SIG-M5 (cell line): ENCODE measurements around the gene CD33.

ENCODE experiments used
- DNase-seq: peaks from one replicate; lab custom pipeline; 2025; lab: John Stamatoyannopoulos, UW

The CD33 gene

GRCh38 chr19:51210874-51211361 lies 14.0 kb upstream of the CD33 start:
- DNase-seq: peak; percentile 33

GRCh38 chr19:51211833-51212232 lies 13.0 kb upstream of the CD33 start:
- DNase-seq: no peak

GRCh38 chr19:51219307-51219706 lies 5.6 kb upstream of the CD33 start:
- no peak for DNase-seq

- no peak for DNase-seq
Measured at GRCh38 chr19:51219971-51220370, 4.9 kb upstream of the CD33 start.

- DNase-seq: no peak
Measured at GRCh38 chr19:51220996-51221395, 3.9 kb upstream of the CD33 start.

GRCh38 chr19:51224163-51224641 lies 678 bp upstream of the CD33 start:
- DNase-seq: no peak

- no peak for DNase-seq
Measured at GRCh38 chr19:51226067-51226466, 1.2 kb downstream of the CD33 start.

GRCh38 chr19:51227326-51227725 lies 2.4 kb downstream of the CD33 start:
- no peak for DNase-seq

GRCh38 chr19:51227966-51228365 lies 3.1 kb downstream of the CD33 start:
- DNase-seq: no peak

GRCh38 chr19:51240866-51241265 lies 16.0 kb downstream of the CD33 start:
- no peak for DNase-seq

- DNase-seq: no peak
Measured at GRCh38 chr19:51242881-51243630, 18.2 kb downstream of the CD33 start.

GRCh38 chr19:51246164-51246552 lies 21.3 kb downstream of the CD33 start:
- DNase-seq: peak; percentile 60

- no peak for DNase-seq
Measured at GRCh38 chr19:51247972-51248590, 23.2 kb downstream of the CD33 start.

- DNase-seq: no peak
Measured at GRCh38 chr19:51250786-51251467, 26.0 kb downstream of the CD33 start, which contains the start of gene SIGLECL1. Gene SIGLECL1 (plus strand): TSS chr19:51251080. CDS start chr19:51264073, 12,993 bp downstream.

- DNase-seq: no peak
Measured at GRCh38 chr19:51251468-51251820, 26.6 kb downstream of the CD33 start.

GRCh38 chr19:51252306-51253079 lies 27.6 kb downstream of the CD33 start:
- DNase-seq: no peak

- DNase-seq: no peak
Measured at GRCh38 chr19:51253088-51253806, 28.4 kb downstream of the CD33 start.

GRCh38 chr19:51256155-51256625 lies 31.3 kb downstream of the CD33 start:
- no peak for DNase-seq

- DNase-seq: no peak
Measured at GRCh38 chr19:51257471-51257870, 32.6 kb downstream of the CD33 start.

- DNase-seq: no peak
Measured at GRCh38 chr19:51258165-51259160, 33.6 kb downstream of the CD33 start.
